ENCODE measurements around the gene FGD3. TPM values are rescaled to one million over a fixed set of nuclear protein-coding genes. Genes with fewer than 3 reads are reported as not detected.

The FGD3 gene
- total and polyA plus RNA-seq, 4 donors: 1.6 to 6.2 (median 3.6) TPM

GRCh38 chr9:93036887-93037475, 89.7 kb downstream of the FGD3 start:
- Histone ChIP-seq H3K4me3 (ENCODE audit: low read depth in 1 of 3, low read length in 3 of 3) (no peak overlapping the region), H3K9me3 (ENCODE audit: control insufficient read depth in 4 of 4, low read length in 3 of 4) (no peaks in the 10 kb centered on the region), H3K9ac (ENCODE audit: low read depth in 1 of 2, low read length in 2 of 2) (no peak overlapping the region), H3K27ac (ENCODE audit: low read depth in 1 of 2, low read length in 2 of 2) (no peak overlapping the region), H3K4me1 (ENCODE audit: control insufficient read depth in 4 of 4, insufficient read depth in 4 of 4, low read length in 3 of 4) (peaks cover 0 to 3% (median 1%) of the 10 kb centered on the region in 4 donors), H3K27me3 (ENCODE audit: control insufficient read depth in 4 of 4, insufficient read depth in 4 of 4, low read length in 3 of 4) (no peaks in the 10 kb centered on the region), H3K36me3 (ENCODE audit: control insufficient read depth in 4 of 4, insufficient read depth in 3 of 4, low read depth in 1 of 4, low read length in 3 of 4) (no peaks in the 10 kb centered on the region)
- TF ChIP-seq HNF4A (conservative IDR thresholded peaks at IDR 0.05): no peak
- TF ChIP-seq YY1 (IDR thresholded peaks at IDR 0.05): no peak
- TF ChIP-seq RAD21 (IDR thresholded peaks at IDR 0.05): no peak
- no peak for TF ChIP-seq TAF1 (conservative IDR thresholded peaks at IDR 0.05)
- TF ChIP-seq HNF4G (IDR thresholded peaks at IDR 0.05): no peak
- no peak for TF ChIP-seq FOXA2 (IDR thresholded peaks at IDR 0.05)
- no peak for TF ChIP-seq FOXA1 (IDR thresholded peaks at IDR 0.05)
- TF ChIP-seq JUND (IDR thresholded peaks at IDR 0.05): no peak
- TF ChIP-seq ZBTB33 (IDR thresholded peaks at IDR 0.05): no peak
- TF ChIP-seq EGR1 (IDR thresholded peaks at IDR 0.05; ENCODE audit: low read depth in 2 of 2): no peak
- TF ChIP-seq GABPA (IDR thresholded peaks at IDR 0.05 in 1 of 2, conservative IDR thresholded peaks at IDR 0.05 in 1 of 2): no peak
- no peak for TF ChIP-seq SP1 (IDR thresholded peaks at IDR 0.05)
- TF ChIP-seq RXRA (IDR thresholded peaks at IDR 0.05): no peak
- no peak for TF ChIP-seq CTCF (IDR thresholded peaks at IDR 0.05; ENCODE audit: low read depth, low read length, missing input control)
- no peak for TF ChIP-seq REST (IDR thresholded peaks at IDR 0.05)
- no peak for TF ChIP-seq MAX (IDR thresholded peaks at IDR 0.05)
- no peak for TF ChIP-seq NR2F2 (IDR thresholded peaks at IDR 0.05)
- TF ChIP-seq ATF3 (IDR thresholded peaks at IDR 0.05): no peak
- DNase-seq (ENCODE audit: low spot score): no peak
- 86% methylated on average over 13 of the region's 13 CpGs for WGBS

Measured in liver (tissue), 9 donors.